HepG2 (cell line): ENCODE data around the gene ADH1C.

Experiments used
- FOSL1 ChIP-seq: sonication (generic); formaldehyde crosslinking; IDR thresholded peaks from 2 replicates; pipeline ENCODE4 v1.9.0; 2021; ENCODE audit warnings: missing genetic modification reagents, borderline replicate concordance
- MAZ ChIP-seq, 2 experiments: sonication (generic) in 1 of 2; formaldehyde crosslinking in 1 of 2; IDR thresholded peaks; 2 replicates each; pipeline versions ENCODE4 v1.5.0 to v1.6.1; 2012 to 2020; ENCODE audit warnings: low read depth in 2 of 2, mild to moderate bottlenecking in 2 of 2, borderline replicate concordance in 1 of 2, improper control_type of control experiment in 1 of 2, low read length in 1 of 2, missing genetic modification reagents in 1 of 2, moderate library complexity in 1 of 2
- MEF2D ChIP-seq: sonication (generic); formaldehyde crosslinking; IDR thresholded peaks from 2 replicates; pipeline ENCODE4 v1.5.1; 2020; ENCODE audit warnings: mild to moderate bottlenecking, missing genetic modification reagents
- MXD4 ChIP-seq: IDR thresholded peaks from 2 replicates; pipeline ENCODE4 v1.6.1; 2016; ENCODE audit warnings: mild to moderate bottlenecking, missing biosample characterization, missing genetic modification reagents
- MXI1 ChIP-seq: IDR thresholded peaks from 3 replicates; pipeline ENCODE4 v1.6.1; 2012; ENCODE audit warnings: low read depth, low read length, inconsistent platforms, borderline replicate concordance
- POLR2A ChIP-seq, 2 experiments: IDR thresholded peaks; 2 replicates each; pipeline ENCODE4 v1.6.1; 2011; ENCODE audit warnings: low read depth in 2 of 2, low read length in 2 of 2, mild to moderate bottlenecking in 1 of 2, moderate library complexity in 1 of 2; ENCODE audit not compliant: insufficient read depth in 1 of 2
- ZNF713 ChIP-seq: sonication (generic); formaldehyde crosslinking; IDR thresholded peaks from 2 replicates; pipeline ENCODE4 v1.4.0; 2020; ENCODE audit warnings: mild to moderate bottlenecking, missing genetic modification reagents
- TF ChIP-seq, protein P1 (sequence below): sonication (generic); formaldehyde crosslinking; IDR thresholded peaks from 2 replicates; pipeline ENCODE4 v1.8.1; 2023; ENCODE audit warnings: mild to moderate bottlenecking, moderate library complexity, missing genetic modification reagents
- TF ChIP-seq, protein P2 (sequence below): IDR thresholded peaks from 2 replicates; pipeline ENCODE4 v1.6.1; 2016; ENCODE audit warnings: low read depth, borderline replicate concordance

DNA sequence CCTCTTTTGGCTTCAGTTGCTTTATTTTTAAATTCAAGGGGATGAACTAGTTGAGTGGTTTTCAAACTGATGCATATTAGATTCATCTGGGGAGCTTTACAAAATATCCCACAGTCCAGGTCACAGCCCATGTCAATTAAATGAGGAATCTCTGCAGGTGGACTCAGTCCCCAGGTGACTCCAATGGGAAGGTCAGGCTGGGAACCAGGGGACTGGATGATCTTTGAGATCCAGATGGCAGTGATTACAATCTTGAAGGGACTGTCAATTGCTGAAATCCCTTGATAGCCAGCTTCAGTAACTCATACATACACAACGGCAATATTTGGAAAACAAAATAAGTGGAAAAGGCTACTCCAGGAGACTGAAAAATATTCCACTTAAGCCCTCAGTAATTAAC is 38.3 kb downstream of the ADH1C start:
- TF ChIP-seq, protein P1, sequence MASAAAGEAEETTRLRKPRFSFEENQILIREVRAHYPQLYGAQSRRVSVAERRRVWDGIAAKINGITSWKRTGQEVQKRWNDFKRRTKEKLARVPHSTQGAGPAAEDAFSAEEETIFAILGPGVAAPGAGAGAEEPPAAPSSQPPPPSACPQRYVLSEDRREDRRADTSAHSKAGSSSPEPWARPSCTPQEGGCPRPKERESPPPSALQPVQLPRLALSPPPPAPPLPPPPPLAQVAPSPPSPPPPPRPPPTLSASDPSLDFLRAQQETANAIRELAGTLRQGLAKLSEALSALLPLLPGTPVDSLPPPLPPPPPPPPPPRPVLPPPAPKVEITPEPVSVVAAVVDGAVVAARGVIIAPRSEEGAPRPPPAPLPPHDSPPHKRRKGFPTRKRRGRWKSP (CRISPR knock-in tag) = no peak
- TF ChIP-seq POLR2A (IDR thresholded peaks at IDR 0.05; ENCODE audit: insufficient read depth in 1 of 2, low read depth in 2 of 2, low read length in 2 of 2) (no peak), ZNF713 (CRISPR knock-in tag) (no peak), MEF2D (no peak), FOSL1 (CRISPR knock-in tag) (no peak), MXI1 (no peak), MXD4 (CRISPR knock-in tag) (no peak), MAZ (IDR thresholded peaks at IDR 0.05; ENCODE audit: borderline replicate concordance, low read depth, low read length) (no peak), MAZ (CRISPR knock-in tag; IDR thresholded peaks at IDR 0.05; ENCODE audit: low read depth) (no peak)
- TF ChIP-seq, protein P2, sequence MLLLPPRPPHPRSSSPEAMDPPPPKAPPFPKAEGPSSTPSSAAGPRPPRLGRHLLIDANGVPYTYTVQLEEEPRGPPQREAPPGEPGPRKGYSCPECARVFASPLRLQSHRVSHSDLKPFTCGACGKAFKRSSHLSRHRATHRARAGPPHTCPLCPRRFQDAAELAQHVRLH (CRISPR knock-in tag) = no peak
